ENCODE results near the gene TRIM67.
A peak's percentile ranks its signal among the peaks of the same experiment; 100 is the strongest.
"Not testable (repeated sequence)": the region's sequence is repeated elsewhere in the genome, so short reads cannot be mapped to it uniquely, and the experiment has no call there.

TRIM67 gene

DNA sequence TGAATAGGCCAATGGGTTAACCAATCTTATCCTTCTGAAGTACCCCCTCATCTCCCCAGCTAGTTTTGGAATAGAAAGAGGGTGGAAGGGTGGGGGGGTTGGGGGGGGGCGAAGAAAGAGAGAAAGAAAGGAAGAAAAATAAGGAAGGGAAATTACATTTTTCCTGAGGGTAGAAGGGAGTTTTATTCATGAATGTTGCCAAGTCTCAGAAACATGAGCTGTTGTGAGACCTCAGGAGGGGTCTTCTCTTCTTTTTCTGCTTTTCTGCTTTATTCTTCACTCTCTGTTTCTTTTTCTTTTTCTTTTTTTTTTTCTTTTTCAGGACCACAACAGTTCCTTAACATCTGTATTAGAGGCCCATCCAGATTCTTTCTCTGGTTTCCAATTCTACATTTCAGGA is 6.0 kb upstream of the TRIM67 start (continued):
- TF ChIP-seq ZNF830 (tag by site-specific recombination; IDR thresholded peaks at IDR 0.05; ENCODE audit: low read depth) (no peak), FEZF1 (tag by site-specific recombination; IDR thresholded peaks at IDR 0.05) (no peak), ZNF175 (tag by site-specific recombination; IDR thresholded peaks at IDR 0.05) (no peak), ZBTB26 (tag by site-specific recombination; optimal IDR thresholded peaks at IDR 0.05) (no peak), ZNF747 (tag by site-specific recombination; IDR thresholded peaks at IDR 0.05) (no peak)
- TF ChIP-seq, protein P1, sequence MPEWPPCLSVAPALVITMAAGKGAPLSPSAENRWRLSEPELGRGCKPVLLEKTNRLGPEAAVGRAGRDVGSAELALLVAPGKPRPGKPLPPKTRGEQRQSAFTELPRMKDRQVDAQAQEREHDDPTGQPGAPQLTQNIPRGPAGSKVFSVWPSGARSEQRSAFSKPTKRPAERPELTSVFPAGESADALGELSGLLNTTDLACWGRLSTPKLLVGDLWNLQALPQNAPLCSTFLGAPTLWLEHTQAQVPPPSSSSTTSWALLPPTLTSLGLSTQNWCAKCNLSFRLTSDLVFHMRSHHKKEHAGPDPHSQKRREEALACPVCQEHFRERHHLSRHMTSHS (tag by site-specific recombination; IDR thresholded peaks at IDR 0.05): no peak
- TF ChIP-seq, protein P2, sequence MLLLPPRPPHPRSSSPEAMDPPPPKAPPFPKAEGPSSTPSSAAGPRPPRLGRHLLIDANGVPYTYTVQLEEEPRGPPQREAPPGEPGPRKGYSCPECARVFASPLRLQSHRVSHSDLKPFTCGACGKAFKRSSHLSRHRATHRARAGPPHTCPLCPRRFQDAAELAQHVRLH (tag by site-specific recombination; IDR thresholded peaks at IDR 0.05): no peak
- TF ChIP-seq, protein P3, sequence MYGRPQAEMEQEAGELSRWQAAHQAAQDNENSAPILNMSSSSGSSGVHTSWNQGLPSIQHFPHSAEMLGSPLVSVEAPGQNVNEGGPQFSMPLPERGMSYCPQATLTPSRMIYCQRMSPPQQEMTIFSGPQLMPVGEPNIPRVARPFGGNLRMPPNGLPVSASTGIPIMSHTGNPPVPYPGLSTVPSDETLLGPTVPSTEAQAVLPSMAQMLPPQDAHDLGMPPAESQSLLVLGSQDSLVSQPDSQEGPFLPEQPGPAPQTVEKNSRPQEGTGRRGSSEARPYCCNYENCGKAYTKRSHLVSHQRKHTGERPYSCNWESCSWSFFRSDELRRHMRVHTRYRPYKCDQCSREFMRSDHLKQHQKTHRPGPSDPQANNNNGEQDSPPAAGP (tag by site-specific recombination; IDR thresholded peaks at IDR 0.05): no peak

DNA sequence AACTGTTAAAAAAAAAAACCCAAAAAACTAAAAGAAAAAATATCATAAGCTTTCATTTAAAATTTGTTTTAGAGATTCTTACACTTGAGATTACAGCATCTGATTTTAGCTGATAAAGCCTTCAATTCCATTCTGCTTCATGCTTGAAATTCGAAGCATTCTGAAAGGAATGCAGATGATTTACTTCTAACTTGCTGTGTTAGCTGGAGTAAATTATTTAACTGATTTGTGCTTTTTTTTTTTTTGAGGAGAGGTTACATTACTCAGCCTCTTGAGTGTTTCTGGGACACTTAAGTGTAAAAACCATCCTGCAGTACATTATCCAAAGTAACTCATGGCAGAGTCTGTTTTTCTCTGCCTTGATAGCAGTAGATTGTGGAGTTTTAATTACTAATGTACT is 4.5 kb upstream of the TRIM67 start:
- CTCF ChIA-PET: interaction anchor here (0.6 to 0.7 kb wide), 4 partner anchors 90 to 157 kb away, joined by 3 to 7 read pairs (median 3); no protein-coding TSS in a partner anchor
- H3K27ac ChIP-seq (ENCODE audit: extremely low read depth, low read depth, low read length): no peak overlapping the region
- no peak for TF ChIP-seq ZNF548 (tag by site-specific recombination; IDR thresholded peaks at IDR 0.05)
- TF ChIP-seq PRDM1 (tag by site-specific recombination; IDR thresholded peaks at IDR 0.05): no peak
- no peaks in the 10 kb centered on the region for H3K36me3 ChIP-seq (ENCODE audit: control insufficient read depth in 2 of 2, insufficient read depth in 1 of 2, low read length in 2 of 2)
- no peaks in the 10 kb centered on the region for H3K9me3 ChIP-seq (ENCODE audit: control insufficient read depth, insufficient read depth, low read depth, low read length)
- no peak overlapping the region for H3K4me3 ChIP-seq (ENCODE audit: low read depth, low read length)
- no peaks in the 10 kb centered on the region for H3K4me1 ChIP-seq (ENCODE audit: control insufficient read depth, insufficient read depth, low read length)
- POLR2A ChIA-PET: interaction anchor here (0.7 kb wide), 1 partner anchor 105 kb away, joined by 4 read pairs; no protein-coding TSS in a partner anchor

DNA sequence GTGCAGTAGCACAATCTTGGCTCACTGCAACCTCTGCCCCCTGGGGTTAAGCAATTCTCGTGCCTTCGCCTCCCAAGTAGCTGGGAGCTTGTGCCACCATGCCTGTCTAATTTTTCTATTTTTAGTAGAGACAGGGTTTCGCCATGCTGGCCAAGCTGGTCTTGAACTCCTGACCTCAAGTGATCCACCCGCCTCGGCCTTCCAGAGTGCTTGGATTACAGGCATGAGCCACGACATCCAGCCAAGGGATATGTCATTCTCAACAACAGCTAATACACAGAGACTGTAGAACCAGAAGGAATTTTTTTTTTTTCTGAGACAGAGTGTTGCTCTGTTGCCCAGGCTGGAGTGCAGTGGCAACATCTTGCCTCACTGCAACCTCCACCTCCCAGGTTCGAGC is 3.7 kb upstream of the TRIM67 start:
- H3K4me3 ChIP-seq (ENCODE audit: low read depth, low read length); H3K27ac ChIP-seq (ENCODE audit: extremely low read depth, low read depth, low read length); H3K36me3 ChIP-seq (ENCODE audit: control insufficient read depth in 2 of 2, insufficient read depth in 1 of 2, low read length in 2 of 2); POLR2A ChIA-PET; H3K9me3 ChIP-seq (ENCODE audit: control insufficient read depth, insufficient read depth, low read depth, low read length); H3K4me1 ChIP-seq (ENCODE audit: control insufficient read depth, insufficient read depth, low read length): not testable (repeated sequence)
- CTCF ChIA-PET: interaction anchor here (0.7 kb wide), 1 partner anchor 33 kb away, joined by 4 read pairs; no protein-coding TSS in a partner anchor
- TF ChIP-seq GLIS1 (tag by site-specific recombination; IDR thresholded peaks at IDR 0.05): peak; percentile 31; the same call in 1 of the 2 replicates

GRCh38 chr1:231159202-231159962 is 2.5 kb upstream of the TRIM67 start:
- no peaks in the 10 kb centered on the region for H3K9me3 ChIP-seq (ENCODE audit: control insufficient read depth, insufficient read depth, low read depth, low read length)
- no peak overlapping the region for H3K4me3 ChIP-seq (ENCODE audit: low read depth, low read length)
- H3K36me3 ChIP-seq (ENCODE audit: control insufficient read depth in 2 of 2, insufficient read depth in 1 of 2, low read length in 2 of 2): no peaks in the 10 kb centered on the region
- POLR2A ChIA-PET: interaction anchor here (0.8 kb wide), 1 partner anchor 140 kb away, joined by 5 read pairs; no protein-coding TSS in a partner anchor
- peaks cover 4% of the 10 kb centered on the region for H3K4me1 ChIP-seq (ENCODE audit: control insufficient read depth, insufficient read depth, low read length)
- CTCF ChIA-PET: no interaction called here
- H3K27ac ChIP-seq (ENCODE audit: extremely low read depth, low read depth, low read length): no peak overlapping the region
- TF ChIP-seq ZIC2 (tag by site-specific recombination; IDR thresholded peaks at IDR 0.05) (no peak), ZNF624 (tag by site-specific recombination; IDR thresholded peaks at IDR 0.05) (no peak), ZFHX2 (tag by site-specific recombination; conservative IDR thresholded peaks at IDR 0.05) (no peak), ZNF335 (tag by site-specific recombination; conservative IDR thresholded peaks at IDR 0.05) (no peak), ZNF157 (tag by site-specific recombination; IDR thresholded peaks at IDR 0.05) (no peak), MYNN (tag by site-specific recombination; IDR thresholded peaks at IDR 0.05; ENCODE audit: borderline replicate concordance) (no peak), HOXC10 (CRISPR knock-in tag; IDR thresholded peaks at IDR 0.05) (no peak), KLF1 (tag by site-specific recombination; IDR thresholded peaks at IDR 0.05) (no peak), ZNF664 (tag by site-specific recombination; IDR thresholded peaks at IDR 0.05) (no peak)
- TF ChIP-seq, protein P4, sequence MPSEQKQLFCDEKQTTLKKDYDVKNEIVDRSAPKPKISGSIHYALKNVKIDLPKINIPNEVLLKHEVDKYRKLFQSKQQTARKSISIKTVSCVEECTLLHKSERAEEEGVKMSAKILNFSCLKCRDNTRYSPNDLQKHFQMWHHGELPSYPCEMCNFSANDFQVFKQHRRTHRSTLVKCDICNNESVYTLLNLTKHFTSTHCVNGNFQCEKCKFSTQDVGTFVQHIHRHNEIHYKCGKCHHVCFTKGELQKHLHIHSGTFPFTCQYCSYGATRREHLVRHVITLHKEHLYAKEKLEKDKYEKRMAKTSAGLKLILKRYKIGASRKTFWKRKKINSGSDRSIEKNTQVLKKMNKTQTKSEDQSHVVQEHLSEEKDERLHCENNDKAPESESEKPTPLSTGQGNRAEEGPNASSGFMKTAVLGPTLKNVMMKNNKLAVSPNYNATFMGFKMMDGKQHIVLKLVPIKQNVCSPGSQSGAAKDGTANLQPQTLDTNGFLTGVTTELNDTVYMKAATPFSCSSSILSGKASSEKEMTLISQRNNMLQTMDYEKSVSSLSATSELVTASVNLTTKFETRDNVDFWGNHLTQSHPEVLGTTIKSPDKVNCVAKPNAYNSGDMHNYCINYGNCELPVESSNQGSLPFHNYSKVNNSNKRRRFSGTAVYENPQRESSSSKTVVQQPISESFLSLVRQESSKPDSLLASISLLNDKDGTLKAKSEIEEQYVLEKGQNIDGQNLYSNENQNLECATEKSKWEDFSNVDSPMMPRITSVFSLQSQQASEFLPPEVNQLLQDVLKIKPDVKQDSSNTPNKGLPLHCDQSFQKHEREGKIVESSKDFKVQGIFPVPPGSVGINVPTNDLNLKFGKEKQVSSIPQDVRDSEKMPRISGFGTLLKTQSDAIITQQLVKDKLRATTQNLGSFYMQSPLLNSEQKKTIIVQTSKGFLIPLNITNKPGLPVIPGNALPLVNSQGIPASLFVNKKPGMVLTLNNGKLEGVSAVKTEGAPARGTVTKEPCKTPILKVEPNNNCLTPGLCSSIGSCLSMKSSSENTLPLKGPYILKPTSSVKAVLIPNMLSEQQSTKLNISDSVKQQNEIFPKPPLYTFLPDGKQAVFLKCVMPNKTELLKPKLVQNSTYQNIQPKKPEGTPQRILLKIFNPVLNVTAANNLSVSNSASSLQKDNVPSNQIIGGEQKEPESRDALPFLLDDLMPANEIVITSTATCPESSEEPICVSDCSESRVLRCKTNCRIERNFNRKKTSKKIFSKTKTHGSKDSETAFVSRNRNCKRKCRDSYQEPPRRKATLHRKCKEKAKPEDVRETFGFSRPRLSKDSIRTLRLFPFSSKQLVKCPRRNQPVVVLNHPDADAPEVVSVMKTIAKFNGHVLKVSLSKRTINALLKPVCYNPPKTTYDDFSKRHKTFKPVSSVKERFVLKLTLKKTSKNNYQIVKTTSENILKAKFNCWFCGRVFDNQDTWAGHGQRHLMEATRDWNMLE (tag by site-specific recombination; conservative IDR thresholded peaks at IDR 0.05; ENCODE audit: low read depth): no peak
